Mesenteric fat pad (tissue), 1 donor: ENCODE results near the gene PAX3. TPM values are rescaled to one million over a fixed set of nuclear protein-coding genes. Genes with fewer than 3 reads are reported as not detected.

Experiments used
- DNase-seq: peaks from one replicate; pipeline ENCODE4 v3.0.0-alpha.2; 2020; ENCODE audit warnings: low spot score
- total RNA-seq: library from RNA; stranded (reverse); fragmentation: NEBNext Ultra II Directional; extraction: Animal tissue kit (Norgen Biotek cat#: 25700); gene quantifications from one replicate; pipeline ENCODE4 v1.2.1, GENCODE V29; 2021
- donor health status: DM: yes; HTN: yes; CAD: no.

PAX3 gene
- total RNA-seq, 1 donor from 2014 or later: not detected

GRCh38 chr2:222297600-222297935 lies 1.2 kb downstream of the PAX3 start:
- DNase-seq: no peak

- no peak for DNase-seq
Observed at GRCh38 chr2:222296911-222297599, 1.7 kb downstream of the PAX3 start.

- DNase-seq: no peak
Observed at GRCh38 chr2:222296311-222296741, 2.5 kb downstream of the PAX3 start.

- no peak for DNase-seq
Observed at GRCh38 chr2:222295368-222296062, 3.3 kb downstream of the PAX3 start.

- DNase-seq: no peak
Observed at GRCh38 chr2:222294996-222295367, 3.8 kb downstream of the PAX3 start.

- no peak for DNase-seq
Observed at GRCh38 chr2:222293660-222294630, 4.9 kb downstream of the PAX3 start.

- no peak for DNase-seq
Observed at GRCh38 chr2:222292149-222293134, 6.4 kb downstream of the PAX3 start.

- DNase-seq: no peak
Observed at GRCh38 chr2:222291485-222291841, 7.3 kb downstream of the PAX3 start.

GRCh38 chr2:222290736-222291484 lies 7.9 kb downstream of the PAX3 start:
- DNase-seq: no peak

- DNase-seq: no peak
Observed at GRCh38 chr2:222290401-222290735, 8.4 kb downstream of the PAX3 start.

GRCh38 chr2:222289278-222290160 lies 9.3 kb downstream of the PAX3 start:
- no peak for DNase-seq

GRCh38 chr2:222288590-222289277 lies 10.1 kb downstream of the PAX3 start:
- no peak for DNase-seq

- no peak for DNase-seq
Observed at GRCh38 chr2:222287862-222288479, 10.8 kb downstream of the PAX3 start.

- no peak for DNase-seq
Observed at GRCh38 chr2:222284466-222284865, 14.3 kb downstream of the PAX3 start.

GRCh38 chr2:222283634-222284033 lies 15.2 kb downstream of the PAX3 start:
- DNase-seq: no peak

GRCh38 chr2:222281506-222281905 lies 17.3 kb downstream of the PAX3 start:
- no peak for DNase-seq

GRCh38 chr2:222280795-222281194 lies 18.0 kb downstream of the PAX3 start:
- DNase-seq: no peak

- no peak for DNase-seq
Observed at GRCh38 chr2:222272446-222273015, 26.3 kb downstream of the PAX3 start.
